ENCODE measurements around the gene THAP4.

Gene THAP4

GRCh38 chr2:241673797-241674725 lies 37.1 kb upstream of the THAP4 start:
- Histone ChIP-seq H3K27ac (ENCODE audit: low read depth, low read length) (no peak overlapping the region), H3K36me3 (ENCODE audit: low read length) (no peaks in the 10 kb centered on the region), H3K9me3 (ENCODE audit: insufficient read depth, low read length) (no peaks in the 10 kb centered on the region), H3K4me2 (ENCODE audit: low read depth, low read length, poor library complexity, severe bottlenecking) (no peak overlapping the region), H3K27me3 (ENCODE audit: low read length) (no peaks in the 10 kb centered on the region), H4K20me1 (ENCODE audit: low read depth, low read length) (no peaks in the 10 kb centered on the region), H3K79me2 (ENCODE audit: insufficient read depth, low read length) (no peaks in the 10 kb centered on the region), H3F3A (ENCODE audit: insufficient read depth) (no peaks in the 10 kb centered on the region), H3K9ac (ENCODE audit: low read length) (no peak overlapping the region), H2AFZ (ENCODE audit: low read depth, low read length, severe bottlenecking) (no peak overlapping the region), H3K4me3 (ENCODE audit: insufficient read depth, low read length, poor library complexity, severe bottlenecking) (no peak overlapping the region), H3K9me2 (replicated peaks; ENCODE audit: insufficient read depth, low read length) (no peaks in the 10 kb centered on the region)
- no peak for TF ChIP-seq EZH2phosphoT487 (conservative IDR thresholded peaks at IDR 0.05; ENCODE audit: low read length)
- TF ChIP-seq CTCF (IDR thresholded peaks at IDR 0.05; ENCODE audit: insufficient read depth, low read length, poor library complexity, severe bottlenecking): no peak

GRCh38 chr2:241673189-241673663 lies 36.3 kb upstream of the THAP4 start:
- TF ChIP-seq CTCF (IDR thresholded peaks at IDR 0.05; ENCODE audit: insufficient read depth, low read length, poor library complexity, severe bottlenecking) (no peak), EZH2phosphoT487 (conservative IDR thresholded peaks at IDR 0.05; ENCODE audit: low read length) (no peak)
- no peaks in the 10 kb centered on the region for H3K9me2 ChIP-seq (replicated peaks; ENCODE audit: insufficient read depth, low read length)
- H3K79me2 ChIP-seq (ENCODE audit: insufficient read depth, low read length): no peaks in the 10 kb centered on the region

DNA sequence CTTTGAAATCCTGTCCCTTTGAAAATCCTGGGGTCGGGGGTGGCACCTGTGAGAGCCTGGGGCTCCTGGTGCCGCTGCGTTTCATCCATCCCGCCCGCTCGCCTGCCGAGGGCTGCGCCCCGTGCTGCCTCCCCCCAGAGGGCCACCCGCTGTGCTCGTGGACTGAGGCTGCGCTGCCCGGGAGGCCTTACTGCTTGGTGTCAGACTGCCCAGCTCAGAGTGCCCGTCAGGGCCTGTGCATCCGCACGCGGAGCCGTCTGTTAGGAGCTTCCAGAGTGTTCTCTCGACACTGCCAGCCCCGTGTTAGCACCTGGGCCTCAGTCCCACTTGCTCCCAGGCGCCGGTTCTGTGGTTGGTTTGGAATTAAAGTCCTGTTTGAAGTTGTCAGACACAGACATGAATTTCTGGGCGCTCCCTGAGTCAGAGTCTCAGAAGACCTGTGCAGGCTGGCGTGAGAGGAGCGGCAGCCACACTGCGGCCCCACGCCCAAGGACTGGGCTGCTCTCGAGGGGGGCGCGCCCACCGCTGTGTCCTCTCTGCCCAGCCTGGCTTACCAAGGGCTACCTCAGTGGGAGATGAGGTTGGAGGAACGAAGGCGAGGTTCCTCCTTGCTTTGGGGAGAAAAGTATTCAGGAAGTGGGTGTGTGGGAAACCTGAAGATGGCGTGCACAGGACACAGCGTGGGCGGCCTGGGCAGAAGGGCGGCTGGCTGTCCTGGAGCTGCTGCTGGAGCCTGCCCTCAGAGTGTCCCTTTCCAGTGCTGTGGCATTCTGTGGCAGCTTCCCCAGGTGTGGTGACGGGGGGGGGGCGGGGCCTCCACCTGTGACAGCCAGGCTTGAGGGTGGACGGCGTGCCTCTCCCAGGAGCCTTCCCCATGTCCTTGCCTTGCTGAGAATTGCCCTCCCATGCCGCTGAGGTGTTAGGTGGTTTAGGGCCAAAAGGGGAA lies 35.6 kb upstream of the THAP4 start:
- Histone ChIP-seq H3K79me2 (ENCODE audit: insufficient read depth, low read length) (no peaks in the 10 kb centered on the region), H3K27me3 (ENCODE audit: low read length) (no peaks in the 10 kb centered on the region), H3K4me2 (ENCODE audit: low read depth, low read length, poor library complexity, severe bottlenecking) (no peak overlapping the region), H3K27ac (ENCODE audit: low read depth, low read length) (no peak overlapping the region), H2AFZ (ENCODE audit: low read depth, low read length, severe bottlenecking) (no peak overlapping the region), H3K9me2 (replicated peaks; ENCODE audit: insufficient read depth, low read length) (no peaks in the 10 kb centered on the region), H3K9ac (ENCODE audit: low read length) (no peak overlapping the region), H3K36me3 (ENCODE audit: low read length) (no peaks in the 10 kb centered on the region), H3F3A (ENCODE audit: insufficient read depth) (no peaks in the 10 kb centered on the region), H3K4me3 (ENCODE audit: insufficient read depth, low read length, poor library complexity, severe bottlenecking) (no peak overlapping the region), H3K9me3 (ENCODE audit: insufficient read depth, low read length) (no peaks in the 10 kb centered on the region), H4K20me1 (ENCODE audit: low read depth, low read length) (no peaks in the 10 kb centered on the region)
- TF ChIP-seq CTCF (IDR thresholded peaks at IDR 0.05; ENCODE audit: insufficient read depth, low read length, poor library complexity, severe bottlenecking) (no peak), EZH2phosphoT487 (conservative IDR thresholded peaks at IDR 0.05; ENCODE audit: low read length) (no peak)

More at GRCh38 chr2:241673189-241673663, 36.3 kb upstream of the THAP4 start:
- Histone ChIP-seq H2AFZ (ENCODE audit: low read depth, low read length, severe bottlenecking) (no peak overlapping the region), H3K36me3 (ENCODE audit: low read length) (no peaks in the 10 kb centered on the region), H3K9me3 (ENCODE audit: insufficient read depth, low read length) (no peaks in the 10 kb centered on the region), H3K27ac (ENCODE audit: low read depth, low read length) (no peak overlapping the region), H3K4me2 (ENCODE audit: low read depth, low read length, poor library complexity, severe bottlenecking) (no peak overlapping the region), H3K27me3 (ENCODE audit: low read length) (no peaks in the 10 kb centered on the region), H3K9ac (ENCODE audit: low read length) (no peak overlapping the region), H4K20me1 (ENCODE audit: low read depth, low read length) (no peaks in the 10 kb centered on the region), H3F3A (ENCODE audit: insufficient read depth) (no peaks in the 10 kb centered on the region), H3K4me3 (ENCODE audit: insufficient read depth, low read length, poor library complexity, severe bottlenecking) (no peak overlapping the region)

Measured in SU-DHL-6 (cell line).